GM06990 (cell line): ENCODE results near the gene SH3GLB1.

Experiments used
- DNase-seq: peaks from one replicate; pipeline ENCODE4 v3.0.0-alpha.2; 2011; ENCODE audit not compliant: insufficient read length; ENCODE audit errors: extremely low read depth
- H3K27me3 ChIP-seq: replicated peaks from 2 replicates; pipeline ENCODE4 v1.6.0; 2011; ENCODE audit warnings: low read length; ENCODE audit not compliant: control insufficient read depth, insufficient read depth
- H3K36me3 ChIP-seq: 2 replicates; pipeline ENCODE4 v1.5.1; 2011; ENCODE audit warnings: low read length; ENCODE audit not compliant: control insufficient read depth, insufficient read depth
- H3K4me3 ChIP-seq: replicated peaks from 2 replicates; pipeline ENCODE4 v1.5.1; 2011; ENCODE audit warnings: low read depth, mild to moderate bottlenecking, control low read depth, low read length
- TF ChIP-seq, protein P1 (sequence below): IDR thresholded peaks from 2 replicates; pipeline ENCODE4 v1.5.1; 2011; ENCODE audit warnings: low read length, control low read depth, mild to moderate bottlenecking, inconsistent platforms; ENCODE audit not compliant: insufficient read depth, poor library complexity, severe bottlenecking

Gene SH3GLB1

GRCh38 chr1:86768554-86768953 lies 64.2 kb downstream of the SH3GLB1 start:
- no peaks in the 10 kb centered on the region for H3K27me3 ChIP-seq
- H3K4me3 ChIP-seq = no peak overlapping the region
- H3K36me3 ChIP-seq = no peaks in the 10 kb centered on the region
- DNase-seq = no peak
- TF ChIP-seq, protein P1, sequence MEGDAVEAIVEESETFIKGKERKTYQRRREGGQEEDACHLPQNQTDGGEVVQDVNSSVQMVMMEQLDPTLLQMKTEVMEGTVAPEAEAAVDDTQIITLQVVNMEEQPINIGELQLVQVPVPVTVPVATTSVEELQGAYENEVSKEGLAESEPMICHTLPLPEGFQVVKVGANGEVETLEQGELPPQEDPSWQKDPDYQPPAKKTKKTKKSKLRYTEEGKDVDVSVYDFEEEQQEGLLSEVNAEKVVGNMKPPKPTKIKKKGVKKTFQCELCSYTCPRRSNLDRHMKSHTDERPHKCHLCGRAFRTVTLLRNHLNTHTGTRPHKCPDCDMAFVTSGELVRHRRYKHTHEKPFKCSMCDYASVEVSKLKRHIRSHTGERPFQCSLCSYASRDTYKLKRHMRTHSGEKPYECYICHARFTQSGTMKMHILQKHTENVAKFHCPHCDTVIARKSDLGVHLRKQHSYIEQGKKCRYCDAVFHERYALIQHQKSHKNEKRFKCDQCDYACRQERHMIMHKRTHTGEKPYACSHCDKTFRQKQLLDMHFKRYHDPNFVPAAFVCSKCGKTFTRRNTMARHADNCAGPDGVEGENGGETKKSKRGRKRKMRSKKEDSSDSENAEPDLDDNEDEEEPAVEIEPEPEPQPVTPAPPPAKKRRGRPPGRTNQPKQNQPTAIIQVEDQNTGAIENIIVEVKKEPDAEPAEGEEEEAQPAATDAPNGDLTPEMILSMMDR = no peak

DNA sequence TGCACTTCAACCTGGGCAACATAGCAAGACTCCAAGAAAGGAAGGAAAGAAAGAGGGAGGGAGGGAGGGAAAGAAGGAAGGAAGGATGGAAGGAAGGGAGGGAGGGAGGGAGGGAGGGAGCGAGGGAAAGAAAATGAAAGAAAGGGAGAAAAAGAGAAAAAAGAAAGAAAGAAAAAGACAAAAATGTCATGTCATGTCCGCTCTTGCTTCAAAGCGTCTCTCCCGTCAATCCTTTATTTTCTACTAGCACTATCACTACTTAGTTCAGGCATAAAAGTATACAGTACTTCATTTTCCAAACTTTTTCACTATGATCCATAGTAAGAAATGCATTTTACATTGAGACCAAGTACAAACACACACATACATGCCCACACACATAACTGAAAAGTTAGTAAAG lies 64.7 kb downstream of the SH3GLB1 start:
- no peaks in the 10 kb centered on the region for H3K27me3 ChIP-seq

GRCh38 chr1:86773341-86774288 lies 69.2 kb downstream of the SH3GLB1 start:
- no peak for DNase-seq
- H3K4me3 ChIP-seq = no peak overlapping the region; the same call in 1 of the 2 replicates
- TF ChIP-seq, protein P1 = no peak
- H3K27me3 ChIP-seq = no peaks in the 10 kb centered on the region
- H3K36me3 ChIP-seq = no peaks in the 10 kb centered on the region

More for the DNA sequence above, 64.7 kb downstream of the SH3GLB1 start:
- no peak for DNase-seq
- H3K36me3 ChIP-seq = no peaks in the 10 kb centered on the region
- H3K4me3 ChIP-seq = no peak overlapping the region
- TF ChIP-seq, protein P1 = no peak

- no peaks in the 10 kb centered on the region for H3K36me3 ChIP-seq
- peak; percentile 61 for DNase-seq
- TF ChIP-seq, protein P1 = no peak
- H3K4me3 ChIP-seq = no peak overlapping the region; the same call in 1 of the 2 replicates
- no peaks in the 10 kb centered on the region for H3K27me3 ChIP-seq
Observed at GRCh38 chr1:86774305-86775295, 70.2 kb downstream of the SH3GLB1 start.

- Histone ChIP-seq H3K4me3 (no peak overlapping the region), H3K36me3 (no peaks in the 10 kb centered on the region), H3K27me3 (no peaks in the 10 kb centered on the region)
- TF ChIP-seq, protein P1 = no peak
- DNase-seq = no peak
Observed at GRCh38 chr1:86775395-86775794, 71.0 kb downstream of the SH3GLB1 start.
